ENCODE data around the gene ABLIM1. TPM values are rescaled to one million over a fixed set of nuclear protein-coding genes. Genes with fewer than 3 reads are reported as not detected.

ABLIM1 gene
- total RNA-seq, 1 experiment from 2014 or later = 34.0 TPM

DNA sequence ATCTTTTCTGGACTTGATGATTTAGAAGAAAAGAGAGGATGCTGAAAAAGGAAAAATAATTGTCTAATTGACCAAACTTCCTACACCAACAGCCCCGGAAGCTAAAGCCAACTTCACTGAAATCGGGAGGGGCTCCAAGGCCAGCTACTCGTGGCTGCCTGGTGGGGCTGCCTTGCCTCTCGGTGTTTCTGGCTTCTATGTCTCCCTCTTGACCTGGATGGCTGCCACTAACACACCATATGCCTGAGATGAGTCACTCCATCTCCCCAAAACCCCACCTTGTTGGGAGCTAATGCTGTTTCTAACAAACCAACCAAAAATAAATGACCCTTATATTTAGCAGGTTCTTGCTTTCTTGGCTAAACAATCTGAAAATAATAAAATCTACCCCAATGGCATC is 166.1 kb downstream of the ABLIM1 start:
- POLR2A ChIA-PET (ENCODE audit: low non-redundant PET) = no interaction called here
- H3K9me3 ChIP-seq (ENCODE audit: low read depth, low read length, poor library complexity, severe bottlenecking) = no peaks in the 10 kb centered on the region

DNA sequence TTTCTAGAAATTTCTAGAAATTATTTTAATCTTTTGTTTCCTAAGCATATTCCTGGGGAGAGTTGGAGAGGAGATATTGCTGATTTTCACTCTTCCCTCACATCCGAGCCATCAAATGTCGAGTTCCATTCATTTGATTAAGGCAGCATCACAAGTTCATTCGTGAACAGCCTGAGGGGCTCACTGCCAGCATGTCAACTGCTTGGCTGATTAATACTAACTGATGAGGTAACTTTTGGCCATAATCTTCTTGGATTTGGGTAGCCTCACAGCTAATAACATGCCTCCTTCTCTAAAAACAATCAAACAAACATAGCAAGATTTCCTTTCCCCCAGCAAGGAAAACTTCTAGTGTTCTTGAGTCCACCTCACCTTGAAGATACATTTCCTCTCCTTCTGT is 166.7 kb downstream of the ABLIM1 start:
- H3K27ac ChIP-seq (ENCODE audit: low read depth, low read length, poor library complexity, severe bottlenecking) = no peak overlapping the region
- no peaks in the 10 kb centered on the region for H3K27me3 ChIP-seq (replicated peaks; ENCODE audit: insufficient read depth, low read depth, low read length, poor library complexity)
- H3K4me1 ChIP-seq (ENCODE audit: insufficient read depth, low read length, poor library complexity, severe bottlenecking) = peaks cover 17% of the 10 kb centered on the region
- intact Hi-C loops (cut with micrococcal nuclease; ENCODE audit: unreplicated experiment) = no loop called here
- no peak overlapping the region for H3K4me3 ChIP-seq (ENCODE audit: low read depth, low read length, poor library complexity, severe bottlenecking)
- DNase-seq (ENCODE audit: low spot score) = no peak
- BruUV-seq (replicated peaks) = no TSS peak
- H3K9me3 ChIP-seq (ENCODE audit: low read depth, low read length, poor library complexity, severe bottlenecking) = no peaks in the 10 kb centered on the region
- no peak for TF ChIP-seq EZH2 (IDR thresholded peaks at IDR 0.05; ENCODE audit: borderline replicate concordance, low read depth, low read length, poor library complexity, severe bottlenecking)
- no peak for TF ChIP-seq CTCF (conservative IDR thresholded peaks at IDR 0.05; ENCODE audit: low read depth, low read length)
- ChIA-PET CTCF (no interaction called here), POLR2A (ENCODE audit: low non-redundant PET) (no interaction called here)
- no peaks in the 10 kb centered on the region for H3K36me3 ChIP-seq (ENCODE audit: insufficient read depth, low read length, poor library complexity, severe bottlenecking)

More for the DNA sequence above, 166.1 kb downstream of the ABLIM1 start:
- Histone ChIP-seq H3K4me3 (ENCODE audit: low read depth, low read length, poor library complexity, severe bottlenecking) (no peak overlapping the region), H3K27ac (ENCODE audit: low read depth, low read length, poor library complexity, severe bottlenecking) (no peak overlapping the region), H3K36me3 (ENCODE audit: insufficient read depth, low read length, poor library complexity, severe bottlenecking) (no peaks in the 10 kb centered on the region), H3K27me3 (replicated peaks; ENCODE audit: insufficient read depth, low read depth, low read length, poor library complexity) (no peaks in the 10 kb centered on the region), H3K4me1 (ENCODE audit: insufficient read depth, low read length, poor library complexity, severe bottlenecking) (peaks cover 17% of the 10 kb centered on the region)
- BruUV-seq (replicated peaks) = no TSS peak
- CTCF ChIA-PET = no interaction called here
- intact Hi-C loops (cut with micrococcal nuclease; ENCODE audit: unreplicated experiment) = no loop called here
- no peak for DNase-seq (ENCODE audit: low spot score)
- TF ChIP-seq CTCF (conservative IDR thresholded peaks at IDR 0.05; ENCODE audit: low read depth, low read length) (no peak), EZH2 (IDR thresholded peaks at IDR 0.05; ENCODE audit: borderline replicate concordance, low read depth, low read length, poor library complexity, severe bottlenecking) (no peak)

DNA sequence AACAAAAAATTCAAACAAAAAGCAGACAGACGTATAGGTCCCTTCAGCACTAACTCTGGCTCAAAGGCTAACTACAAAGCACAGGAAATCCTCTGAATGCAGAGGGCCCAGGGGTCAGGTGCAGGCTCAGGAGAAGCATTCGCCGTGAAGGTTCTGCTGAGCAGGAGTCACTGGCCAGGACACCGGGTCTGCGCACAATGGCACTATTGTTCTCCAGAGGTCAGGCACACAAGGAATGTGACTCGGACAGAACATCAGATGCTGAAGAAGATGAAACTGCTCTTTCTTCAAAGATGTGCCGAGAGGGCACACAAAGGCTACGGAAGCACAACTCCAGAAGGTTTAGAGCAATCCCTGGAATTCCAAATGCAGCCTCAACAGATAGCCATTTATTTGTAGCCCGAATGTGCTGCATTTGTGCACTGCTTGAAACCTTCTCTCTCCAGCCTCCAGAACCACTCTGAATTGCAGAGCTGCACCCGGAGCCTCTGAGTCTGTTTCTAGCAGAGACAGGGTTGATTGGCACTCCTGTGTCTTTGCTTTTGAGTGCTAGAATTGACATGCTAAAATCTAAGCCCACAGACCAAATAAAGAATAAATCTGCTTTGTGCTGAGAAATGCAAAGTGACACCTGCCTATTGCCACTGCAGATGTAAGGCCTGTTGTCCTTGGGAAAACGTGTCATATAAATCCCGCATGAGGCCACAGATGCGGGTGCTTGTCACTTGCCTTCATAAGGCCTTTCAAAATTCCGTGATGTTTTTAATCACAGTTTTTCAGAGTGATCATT is 168.4 kb downstream of the ABLIM1 start:
- TF ChIP-seq CTCF (conservative IDR thresholded peaks at IDR 0.05; ENCODE audit: low read depth, low read length) (no peak), EZH2 (IDR thresholded peaks at IDR 0.05; ENCODE audit: borderline replicate concordance, low read depth, low read length, poor library complexity, severe bottlenecking) (no peak)
- Histone ChIP-seq H3K4me1 (ENCODE audit: insufficient read depth, low read length, poor library complexity, severe bottlenecking) (peaks cover 17% of the 10 kb centered on the region), H3K27me3 (replicated peaks; ENCODE audit: insufficient read depth, low read depth, low read length, poor library complexity) (no peaks in the 10 kb centered on the region), H3K27ac (ENCODE audit: low read depth, low read length, poor library complexity, severe bottlenecking) (no peak overlapping the region), H3K36me3 (ENCODE audit: insufficient read depth, low read length, poor library complexity, severe bottlenecking) (no peaks in the 10 kb centered on the region), H3K9me3 (ENCODE audit: low read depth, low read length, poor library complexity, severe bottlenecking) (peaks cover 2% of the 10 kb centered on the region), H3K4me3 (ENCODE audit: low read depth, low read length, poor library complexity, severe bottlenecking) (no peak overlapping the region)
- intact Hi-C loops (cut with micrococcal nuclease; ENCODE audit: unreplicated experiment) = no loop called here
- BruUV-seq (replicated peaks) = no TSS peak
- ChIA-PET CTCF (no interaction called here), POLR2A (ENCODE audit: low non-redundant PET) (no interaction called here)
- no peak for DNase-seq (ENCODE audit: low spot score)
